ENCODE data around the gene TMEM204. TPM values are rescaled to one million over a fixed set of nuclear protein-coding genes. Genes with fewer than 3 reads are reported as not detected.
A peak's percentile ranks its signal among the peaks of the same experiment; 100 is the strongest.

The TMEM204 gene
- polyA plus RNA-seq, 2 of the 4 experiments (the other 2 are of a cell fraction): not detected

DNA sequence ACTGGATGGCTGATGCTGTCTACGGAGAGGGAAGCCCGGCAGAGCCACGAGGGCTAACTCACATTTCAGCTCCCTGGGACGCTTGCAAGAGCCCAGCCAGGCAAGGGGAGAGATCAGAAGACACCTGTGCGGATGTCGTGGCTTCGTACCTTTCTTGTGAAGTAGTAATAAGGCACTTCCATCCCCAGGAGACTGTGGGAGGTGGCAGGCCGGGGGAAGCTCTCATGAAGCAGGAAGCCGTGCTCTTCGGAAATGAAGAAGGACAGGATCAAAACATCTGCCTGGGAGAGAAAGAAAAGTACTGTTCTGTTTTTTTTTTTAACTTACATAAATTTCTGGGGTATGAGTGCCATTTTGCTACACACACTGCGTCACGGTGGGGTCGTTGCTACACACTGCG, 28.4 kb downstream of the TMEM204 start (continued):
- TF ChIP-seq PHF8 (IDR thresholded peaks at IDR 0.05; ENCODE audit: borderline replicate concordance, low read depth) (no peak), JUNB (IDR thresholded peaks at IDR 0.05) (no peak), ESRRA (IDR thresholded peaks at IDR 0.05; ENCODE audit: borderline replicate concordance, low read length) (no peak)

DNA sequence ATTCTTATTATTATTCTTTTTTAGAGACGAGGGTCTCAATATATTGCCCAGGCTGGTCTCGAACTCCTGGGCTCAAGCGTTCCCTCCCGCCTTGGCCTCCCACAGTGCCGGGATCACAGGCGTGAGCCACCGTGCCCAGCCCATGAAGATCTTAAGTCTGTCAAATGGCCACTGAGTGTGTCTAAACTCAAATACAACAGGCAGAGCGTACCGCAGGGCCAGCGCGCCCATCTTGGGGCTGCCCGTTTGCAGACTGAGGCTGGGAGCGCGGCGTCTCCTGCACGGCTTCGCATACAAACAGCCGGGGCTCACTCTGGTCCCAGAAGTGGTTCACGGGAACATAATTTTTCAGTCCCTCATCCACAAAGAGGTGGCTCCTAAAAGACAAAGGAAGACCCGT, 30.3 kb downstream of the TMEM204 start:
- Histone ChIP-seq H3K27ac (no peak overlapping the region), H3K4me1 (no peaks in the 10 kb centered on the region), H3K4me2 (no peak overlapping the region), H3K9me3 (no peaks in the 10 kb centered on the region), H3K4me3 (no peak overlapping the region)
- no peak for FAIRE-seq
- no peak for TF ChIP-seq GATA3 (IDR thresholded peaks at IDR 0.05; ENCODE audit: borderline replicate concordance)
- TF ChIP-seq, protein P1, sequence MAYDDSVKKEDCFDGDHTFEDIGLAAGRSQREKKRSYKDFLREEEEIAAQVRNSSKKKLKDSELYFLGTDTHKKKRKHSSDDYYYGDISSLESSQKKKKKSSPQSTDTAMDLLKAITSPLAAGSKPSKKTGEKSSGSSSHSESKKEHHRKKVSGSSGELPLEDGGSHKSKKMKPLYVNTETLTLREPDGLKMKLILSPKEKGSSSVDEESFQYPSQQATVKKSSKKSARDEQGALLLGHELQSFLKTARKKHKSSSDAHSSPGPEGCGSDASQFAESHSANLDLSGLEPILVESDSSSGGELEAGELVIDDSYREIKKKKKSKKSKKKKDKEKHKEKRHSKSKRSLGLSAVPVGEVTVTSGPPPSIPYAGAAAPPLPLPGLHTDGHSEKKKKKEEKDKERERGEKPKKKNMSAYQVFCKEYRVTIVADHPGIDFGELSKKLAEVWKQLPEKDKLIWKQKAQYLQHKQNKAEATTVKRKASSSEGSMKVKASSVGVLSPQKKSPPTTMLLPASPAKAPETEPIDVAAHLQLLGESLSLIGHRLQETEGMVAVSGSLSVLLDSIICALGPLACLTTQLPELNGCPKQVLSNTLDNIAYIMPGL (CRISPR knock-in tag; IDR thresholded peaks at IDR 0.05; ENCODE audit: borderline replicate concordance): no peak
- TF ChIP-seq SMC3 (IDR thresholded peaks at IDR 0.05): no peak
- TF ChIP-seq, protein P2, sequence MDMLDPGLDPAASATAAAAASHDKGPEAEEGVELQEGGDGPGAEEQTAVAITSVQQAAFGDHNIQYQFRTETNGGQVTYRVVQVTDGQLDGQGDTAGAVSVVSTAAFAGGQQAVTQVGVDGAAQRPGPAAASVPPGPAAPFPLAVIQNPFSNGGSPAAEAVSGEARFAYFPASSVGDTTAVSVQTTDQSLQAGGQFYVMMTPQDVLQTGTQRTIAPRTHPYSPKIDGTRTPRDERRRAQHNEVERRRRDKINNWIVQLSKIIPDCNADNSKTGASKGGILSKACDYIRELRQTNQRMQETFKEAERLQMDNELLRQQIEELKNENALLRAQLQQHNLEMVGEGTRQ (IDR thresholded peaks at IDR 0.05): no peak
- no peak for TF ChIP-seq POLR2A (IDR thresholded peaks at IDR 0.05; ENCODE audit: low read length)
- TF ChIP-seq ZSCAN20 (CRISPR knock-in tag; IDR thresholded peaks at IDR 0.05): no peak
- TF ChIP-seq JUN (IDR thresholded peaks at IDR 0.05): no peak
- TF ChIP-seq, protein P3, sequence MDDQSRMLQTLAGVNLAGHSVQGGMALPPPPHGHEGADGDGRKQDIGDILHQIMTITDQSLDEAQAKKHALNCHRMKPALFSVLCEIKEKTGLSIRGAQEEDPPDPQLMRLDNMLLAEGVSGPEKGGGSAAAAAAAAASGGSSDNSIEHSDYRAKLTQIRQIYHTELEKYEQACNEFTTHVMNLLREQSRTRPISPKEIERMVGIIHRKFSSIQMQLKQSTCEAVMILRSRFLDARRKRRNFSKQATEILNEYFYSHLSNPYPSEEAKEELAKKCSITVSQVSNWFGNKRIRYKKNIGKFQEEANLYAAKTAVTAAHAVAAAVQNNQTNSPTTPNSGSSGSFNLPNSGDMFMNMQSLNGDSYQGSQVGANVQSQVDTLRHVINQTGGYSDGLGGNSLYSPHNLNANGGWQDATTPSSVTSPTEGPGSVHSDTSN (IDR thresholded peaks at IDR 0.05): no peak
- TF ChIP-seq RFX5 (IDR thresholded peaks at IDR 0.05): no peak
- ATAC-seq: no peak
- no peak for DNase-seq (ENCODE audit: low read depth in 1 of 2, low spot score in 1 of 2)
- 93% methylated on average over 20 of the region's 20 CpGs for WGBS (ENCODE audit: missing lambda C conversion rate)
- ChIA-PET POLR2A (no interaction called here), CTCF (no interaction called here)

DNA sequence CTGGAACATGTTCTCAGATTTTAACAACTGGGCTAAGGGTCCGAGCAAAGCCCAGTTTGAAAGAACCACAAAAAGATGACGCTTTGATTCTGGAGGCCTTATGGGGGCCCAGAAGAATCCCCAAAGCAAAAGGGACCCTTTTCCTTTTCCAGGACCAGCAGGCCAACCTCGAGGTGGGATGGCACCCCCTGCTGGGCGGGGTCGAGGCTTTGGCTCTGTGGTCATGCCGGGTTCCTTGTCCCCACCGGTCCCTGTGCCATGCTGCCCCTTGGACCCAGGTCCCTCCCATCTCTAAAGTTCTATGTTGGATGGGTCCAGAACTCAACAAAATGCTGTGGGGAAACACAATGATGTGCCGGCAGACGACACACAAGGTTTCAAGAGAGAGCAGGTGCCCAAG, 30.9 kb downstream of the TMEM204 start:
- no peak for FAIRE-seq
- Histone ChIP-seq H3K27ac (no peak overlapping the region), H3K9me3 (no peaks in the 10 kb centered on the region), H3K4me1 (no peaks in the 10 kb centered on the region), H3K4me3 (no peak overlapping the region), H3K4me2 (no peak overlapping the region)
- no peak for DNase-seq (ENCODE audit: low read depth in 1 of 2, low spot score in 1 of 2)
- ChIA-PET CTCF (no interaction called here), POLR2A (no interaction called here)
- peak in 1 of 2 experiments; percentile 37; a peak in 1 of 6 replicates for ATAC-seq
- WGBS (ENCODE audit: missing lambda C conversion rate): 95% methylated on average over 4 of the region's 9 CpGs
- TF ChIP-seq RAD21 (conservative IDR thresholded peaks at IDR 0.05 in 1 of 2, IDR thresholded peaks at IDR 0.05 in 1 of 2) (peak in 1 of 2 experiments; percentile 25; a peak in 1 of 5 replicates), KDM5A (IDR thresholded peaks at IDR 0.05) (no peak), CHD4 (IDR thresholded peaks at IDR 0.05; ENCODE audit: borderline replicate concordance) (no peak), ZC3H11A (IDR thresholded peaks at IDR 0.05) (no peak)
- TF ChIP-seq, protein P4, sequence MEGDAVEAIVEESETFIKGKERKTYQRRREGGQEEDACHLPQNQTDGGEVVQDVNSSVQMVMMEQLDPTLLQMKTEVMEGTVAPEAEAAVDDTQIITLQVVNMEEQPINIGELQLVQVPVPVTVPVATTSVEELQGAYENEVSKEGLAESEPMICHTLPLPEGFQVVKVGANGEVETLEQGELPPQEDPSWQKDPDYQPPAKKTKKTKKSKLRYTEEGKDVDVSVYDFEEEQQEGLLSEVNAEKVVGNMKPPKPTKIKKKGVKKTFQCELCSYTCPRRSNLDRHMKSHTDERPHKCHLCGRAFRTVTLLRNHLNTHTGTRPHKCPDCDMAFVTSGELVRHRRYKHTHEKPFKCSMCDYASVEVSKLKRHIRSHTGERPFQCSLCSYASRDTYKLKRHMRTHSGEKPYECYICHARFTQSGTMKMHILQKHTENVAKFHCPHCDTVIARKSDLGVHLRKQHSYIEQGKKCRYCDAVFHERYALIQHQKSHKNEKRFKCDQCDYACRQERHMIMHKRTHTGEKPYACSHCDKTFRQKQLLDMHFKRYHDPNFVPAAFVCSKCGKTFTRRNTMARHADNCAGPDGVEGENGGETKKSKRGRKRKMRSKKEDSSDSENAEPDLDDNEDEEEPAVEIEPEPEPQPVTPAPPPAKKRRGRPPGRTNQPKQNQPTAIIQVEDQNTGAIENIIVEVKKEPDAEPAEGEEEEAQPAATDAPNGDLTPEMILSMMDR (IDR thresholded peaks at IDR 0.05): 0 out of 3 replicates have a peak, but pooled peaks have one; percentile 9
